RWPE1 (cell line): Measurements from ENCODE around the gene FKBP7.

ENCODE experiments used
- CTCF ChIA-PET: fragments of 350-600 bp; sonication (Branson Sonifier 250); formaldehyde crosslinking; extraction: SDS; loops from one replicate; lab custom pipeline; 2021; lab: Yijun Ruan, JAX
- POLR2A ChIA-PET: fragments of 400-600 bp; formaldehyde crosslinking; extraction: SDS; loops from one replicate; lab custom pipeline; 2020; ENCODE audit warnings: antibody characterized with exemption; ENCODE audit not compliant: low non-redundant PET; lab: Yijun Ruan, JAX
- DNase-seq: peaks from one replicate; pipeline ENCODE4 v3.0.0; 2012; ENCODE audit warnings: low spot score
- H3K27ac ChIP-seq: fragments of 450-650 bp; 2 replicates; pipeline ENCODE4 v1.5.1; 2017
- TF ChIP-seq, protein P1 (sequence below): fragments of 450-650 bp; conservative IDR thresholded peaks from 2 replicates; pipeline ENCODE4 v1.5.1; 2017; ENCODE audit warnings: low read depth, mild to moderate bottlenecking

FKBP7 gene

DNA sequence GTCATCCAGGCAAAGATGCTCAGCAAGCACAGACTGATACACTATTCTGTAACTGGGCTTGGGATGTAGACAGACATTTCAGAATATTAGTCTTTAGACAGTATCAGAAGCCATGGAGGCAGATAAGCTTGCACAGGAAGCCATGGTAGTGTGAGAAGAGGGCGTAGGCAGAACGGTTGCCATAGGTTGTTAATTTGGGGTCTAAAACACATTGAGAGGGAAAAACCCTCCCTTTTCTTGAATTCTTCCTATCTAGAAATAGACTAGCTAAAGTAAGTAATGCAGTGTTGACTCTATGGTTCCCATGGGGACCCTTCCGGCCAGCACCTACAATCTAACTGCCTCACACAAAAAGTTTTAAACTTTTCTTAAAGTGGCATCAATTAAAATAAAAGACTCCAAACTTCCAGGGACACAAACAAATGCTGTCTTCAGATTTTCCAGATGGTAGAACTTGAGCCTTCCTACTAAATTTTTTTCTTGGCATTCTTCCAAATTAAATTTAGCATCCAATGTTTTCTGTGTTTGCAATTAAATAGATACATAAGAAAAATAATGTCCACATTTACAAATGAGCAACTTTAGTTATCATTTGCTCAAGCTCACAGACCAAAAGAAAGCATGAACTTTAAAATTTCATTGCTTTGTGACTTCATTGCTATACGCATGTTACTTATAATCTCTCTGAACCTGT lies 29.3 kb downstream of the FKBP7 start:
- ChIA-PET POLR2A (interaction anchor here (0.6 kb wide), 1 partner anchor 68 kb away, joined by 4 read pairs; no protein-coding TSS in a partner anchor), CTCF (no interaction called here)
- H3K27ac ChIP-seq, result no peak overlapping the region
- no peak for DNase-seq
- TF ChIP-seq, protein P1, sequence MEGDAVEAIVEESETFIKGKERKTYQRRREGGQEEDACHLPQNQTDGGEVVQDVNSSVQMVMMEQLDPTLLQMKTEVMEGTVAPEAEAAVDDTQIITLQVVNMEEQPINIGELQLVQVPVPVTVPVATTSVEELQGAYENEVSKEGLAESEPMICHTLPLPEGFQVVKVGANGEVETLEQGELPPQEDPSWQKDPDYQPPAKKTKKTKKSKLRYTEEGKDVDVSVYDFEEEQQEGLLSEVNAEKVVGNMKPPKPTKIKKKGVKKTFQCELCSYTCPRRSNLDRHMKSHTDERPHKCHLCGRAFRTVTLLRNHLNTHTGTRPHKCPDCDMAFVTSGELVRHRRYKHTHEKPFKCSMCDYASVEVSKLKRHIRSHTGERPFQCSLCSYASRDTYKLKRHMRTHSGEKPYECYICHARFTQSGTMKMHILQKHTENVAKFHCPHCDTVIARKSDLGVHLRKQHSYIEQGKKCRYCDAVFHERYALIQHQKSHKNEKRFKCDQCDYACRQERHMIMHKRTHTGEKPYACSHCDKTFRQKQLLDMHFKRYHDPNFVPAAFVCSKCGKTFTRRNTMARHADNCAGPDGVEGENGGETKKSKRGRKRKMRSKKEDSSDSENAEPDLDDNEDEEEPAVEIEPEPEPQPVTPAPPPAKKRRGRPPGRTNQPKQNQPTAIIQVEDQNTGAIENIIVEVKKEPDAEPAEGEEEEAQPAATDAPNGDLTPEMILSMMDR, result no peak

DNA sequence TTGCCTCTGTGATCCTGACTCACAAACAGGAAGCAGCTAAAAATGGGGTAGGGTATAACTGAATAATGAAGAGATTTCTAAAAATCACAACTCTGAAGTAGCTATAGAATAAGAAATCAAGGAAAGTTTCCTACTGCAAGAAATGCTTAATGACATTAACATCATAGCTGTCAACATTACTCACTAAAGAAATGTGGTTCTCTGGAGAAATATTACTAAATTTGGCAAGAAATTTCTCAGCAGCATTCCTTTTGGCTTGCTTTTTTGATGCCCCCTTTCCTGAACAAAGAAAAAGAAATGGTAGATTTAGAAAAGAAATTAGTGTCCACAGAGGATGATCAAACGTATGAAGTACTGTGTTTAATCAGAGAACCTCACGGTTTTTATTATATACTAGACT lies 37.0 kb downstream of the FKBP7 start:
- no peak overlapping the region for H3K27ac ChIP-seq
- POLR2A ChIA-PET, result no interaction called here
- TF ChIP-seq, protein P1, result no peak
- no peak for DNase-seq
- CTCF ChIA-PET, result interaction anchor here (0.7 kb wide), 1 partner anchor 269 kb away, joined by 3 read pairs; no protein-coding TSS in a partner anchor

DNA sequence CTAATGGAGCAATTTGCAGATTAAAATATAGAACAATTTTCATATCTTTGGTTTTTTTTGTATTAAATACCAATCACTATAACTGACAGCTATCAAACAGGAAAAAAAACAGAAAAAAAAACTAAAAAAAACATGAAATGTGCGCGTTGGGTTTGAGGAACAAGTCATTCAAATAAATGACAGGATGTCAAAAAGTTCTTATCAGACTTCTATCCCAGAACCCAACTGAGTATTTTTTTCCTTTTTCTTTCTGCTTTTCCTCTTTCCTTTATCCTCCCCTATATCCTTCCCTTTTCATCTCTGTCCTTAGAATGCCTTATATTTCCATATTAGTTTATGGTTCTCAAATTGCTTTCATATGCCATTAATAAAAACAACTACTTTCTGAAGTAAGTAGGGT lies 41.7 kb downstream of the FKBP7 start:
- CTCF ChIA-PET, result no interaction called here
- H3K27ac ChIP-seq, result no peak overlapping the region
- TF ChIP-seq, protein P1, result no peak
- POLR2A ChIA-PET, result no interaction called here
- no peak for DNase-seq

DNA sequence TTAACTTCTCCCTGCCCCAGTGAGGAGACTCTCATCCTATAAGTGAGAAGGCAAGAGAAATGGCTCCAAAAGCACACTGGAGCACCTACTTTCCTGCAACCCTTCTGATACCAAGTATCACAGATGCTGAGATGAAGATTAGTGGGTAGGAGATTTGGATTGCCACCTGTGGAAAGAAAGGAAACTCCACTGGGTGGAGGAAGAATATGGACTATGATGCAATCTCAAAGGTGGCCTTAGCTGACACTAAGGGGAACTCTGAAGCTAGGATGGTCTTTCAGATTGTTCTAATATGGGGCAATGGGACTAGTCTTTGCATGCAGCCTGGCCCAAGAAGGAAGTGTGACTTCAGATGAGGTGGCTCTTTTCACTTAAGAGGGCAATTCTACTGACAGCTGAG lies 49.1 kb downstream of the FKBP7 start:
- no peak overlapping the region for H3K27ac ChIP-seq
- TF ChIP-seq, protein P1, result no peak
- DNase-seq, result no peak
- ChIA-PET POLR2A (no interaction called here), CTCF (no interaction called here)

DNA sequence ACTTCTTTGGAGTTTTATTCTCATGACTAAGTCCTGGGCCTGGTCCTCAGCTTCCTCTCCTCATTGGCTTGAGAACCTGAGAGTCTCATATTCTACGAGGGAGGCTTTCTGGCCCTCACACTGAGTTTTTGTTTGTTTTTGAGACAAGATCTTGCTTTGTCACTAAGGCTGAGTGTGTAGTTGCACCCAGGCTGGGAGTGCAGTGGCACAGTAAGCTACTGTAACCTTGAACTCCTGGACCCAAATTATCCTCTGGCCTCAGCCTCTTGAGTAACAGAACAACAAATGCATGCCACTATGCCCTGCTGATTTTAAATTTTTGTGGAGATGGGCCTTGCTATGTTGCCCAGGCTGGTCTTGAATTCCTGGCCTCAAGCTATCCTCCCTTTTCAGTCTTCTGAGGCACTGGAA lies 50.0 kb downstream of the FKBP7 start:
- DNase-seq, result no peak
- H3K27ac ChIP-seq, result no peak overlapping the region
- ChIA-PET CTCF (interaction anchor here (1.1 kb wide), 1 partner anchor 24 kb away, joined by 4 read pairs; no protein-coding TSS in a partner anchor), POLR2A (no interaction called here)
- TF ChIP-seq, protein P1, result no peak

DNA sequence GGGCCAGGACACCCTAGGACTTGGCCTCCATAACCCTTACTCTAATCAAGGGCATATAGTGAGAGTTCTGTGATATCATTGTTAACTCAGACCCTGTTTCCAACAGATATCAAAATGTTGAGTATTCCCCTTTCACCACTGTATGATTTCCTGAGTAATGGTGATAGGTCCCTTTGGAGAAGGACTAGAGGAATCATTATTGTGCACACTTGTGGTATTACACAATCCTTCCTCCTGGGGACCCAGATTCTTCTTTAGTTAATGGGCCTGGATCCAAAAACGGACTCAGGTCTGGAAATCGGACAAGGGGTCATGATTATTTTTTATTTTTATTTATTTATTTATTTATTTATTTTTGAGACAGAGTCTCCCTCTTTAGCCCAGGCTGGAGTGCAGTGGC lies 50.9 kb downstream of the FKBP7 start:
- DNase-seq, result no peak
- TF ChIP-seq, protein P1, result no peak
- ChIA-PET POLR2A (no interaction called here), CTCF (interaction anchor here (0.6 to 1.1 kb wide), 2 partner anchors 23 to 1189 kb away, joined by 3 to 4 read pairs; no protein-coding TSS in a partner anchor)
- H3K27ac ChIP-seq, result no peak overlapping the region
